GM23338 (cell line): ENCODE measurements around the gene SHISA6. TPM values are rescaled to one million over a fixed set of nuclear protein-coding genes. Genes with fewer than 3 reads are reported as not detected.

ENCODE experiments used
- ATAC-seq: fragments of 200-7000 bp; cut with Tn5 transposase; 3 replicates; pipeline ENCODE4 v1.9.1; 2020
- DNase-seq: peaks from one replicate; pipeline ENCODE4 v3.0.0-alpha.2; 2015; ENCODE audit warnings: low spot score
- H2AFZ ChIP-seq: fragments of 200-600 bp; sonication (generic); 2 replicates; pipeline ENCODE4 v1.8.0; 2016; ENCODE audit warnings: antibody characterized with exemption, mild to moderate bottlenecking, moderate library complexity
- H3F3A ChIP-seq: fragments of 200-600 bp; sonication (generic); replicated peaks from 2 replicates; pipeline ENCODE4 v1.8.0; 2017; ENCODE audit warnings: antibody characterized with exemption, mixed run types, low read depth
- H3K27ac ChIP-seq: fragments of 200-600 bp; sonication (generic); 2 replicates; pipeline ENCODE4 v1.6.1; 2016; ENCODE audit warnings: low read depth
- H3K27me3 ChIP-seq: fragments of 200-600 bp; sonication (generic); 2 replicates; pipeline ENCODE4 v1.8.0; 2016; ENCODE audit warnings: mild to moderate bottlenecking, mixed run types, moderate library complexity; ENCODE audit not compliant: insufficient read depth
- H3K36me3 ChIP-seq: fragments of 200-600 bp; sonication (generic); 2 replicates; pipeline ENCODE4 v1.8.0; 2016; ENCODE audit warnings: mild to moderate bottlenecking; ENCODE audit not compliant: insufficient read depth
- H3K4me1 ChIP-seq: fragments of 200-600 bp; sonication (generic); 2 replicates; pipeline ENCODE4 v1.8.0; 2016; ENCODE audit warnings: mild to moderate bottlenecking, moderate library complexity; ENCODE audit not compliant: insufficient read depth
- H3K4me2 ChIP-seq: fragments of 200-600 bp; sonication (generic); 2 replicates; pipeline ENCODE4 v1.7.1; 2017; ENCODE audit warnings: mixed run types
- H3K4me3 ChIP-seq: fragments of 200-600 bp; sonication (generic); 2 replicates; pipeline ENCODE4 v1.6.1; 2016; ENCODE audit warnings: mixed run types
- H3K79me2 ChIP-seq: fragments of 200-600 bp; sonication (generic); replicated peaks from 2 replicates; pipeline ENCODE4 v1.8.0; 2017; ENCODE audit warnings: mild to moderate bottlenecking; ENCODE audit not compliant: insufficient read depth
- H3K9me2 ChIP-seq: fragments of 200-600 bp; sonication (generic); 2 replicates; pipeline ENCODE4 v1.8.0; 2017; ENCODE audit not compliant: insufficient read depth
- H4K20me1 ChIP-seq: fragments of 200-600 bp; sonication (generic); replicated peaks from 2 replicates; pipeline ENCODE4 v1.8.0; 2017; ENCODE audit warnings: mild to moderate bottlenecking; ENCODE audit not compliant: insufficient read depth
- H3K27ac Mint-ChIP-seq: 2 replicates; pipeline ENCODE4 v1.8.0; 2020; ENCODE audit warnings: inconsistent platforms, mild to moderate bottlenecking, moderate library complexity, mixed read lengths
- H3K27me3 Mint-ChIP-seq: 3 replicates; pipeline ENCODE4 v1.8.0; 2022; ENCODE audit warnings: low read depth, mild to moderate bottlenecking, moderate library complexity, mixed read lengths, inconsistent platforms; ENCODE audit not compliant: insufficient read depth, poor library complexity
- H3K36me3 Mint-ChIP-seq: 3 replicates; pipeline ENCODE4 v1.8.0; 2021; ENCODE audit warnings: low read depth, mild to moderate bottlenecking, inconsistent platforms, moderate library complexity, mixed read lengths
- H3K4me1 Mint-ChIP-seq: 3 replicates; pipeline ENCODE4 v1.8.0; 2020; ENCODE audit warnings: mild to moderate bottlenecking, inconsistent platforms, mixed read lengths
- H3K4me3 Mint-ChIP-seq: 3 replicates; pipeline ENCODE4 v1.8.0; 2021; ENCODE audit warnings: moderate library complexity, mild to moderate bottlenecking, inconsistent platforms, mixed read lengths
- H3K9me3 Mint-ChIP-seq: 3 replicates; pipeline ENCODE4 v1.8.0; 2020; ENCODE audit warnings: moderate library complexity, mild to moderate bottlenecking, inconsistent platforms, mixed read lengths
- CREB1 ChIP-seq: fragments of 250-450 bp; sonication (Bioruptor Pico); IDR thresholded peaks from 2 replicates; pipeline ENCODE4 v1.5.0; 2020; ENCODE audit warnings: low read depth, mild to moderate bottlenecking, moderate library complexity
- CTCF ChIP-seq, 2 experiments: fragments of 200-600 bp in 1 of 2; sonication (generic) in 1 of 2; conservative IDR thresholded peaks; 2 replicates each; pipeline versions ENCODE4 v1.5.1 to v1.6.1; 2016 to 2017; ENCODE audit warnings: antibody characterized with exemption in 2 of 2, low read depth in 2 of 2, mild to moderate bottlenecking in 2 of 2, moderate library complexity in 1 of 2
- ETS1 ChIP-seq: IDR thresholded peaks from 2 replicates; pipeline ENCODE4 v1.6.1; 2016; ENCODE audit warnings: antibody characterized with exemption
- EZH2 ChIP-seq: fragments of 200-600 bp; sonication (generic); IDR thresholded peaks from one replicate; pipeline ENCODE4 v1.8.0; 2017; ENCODE audit warnings: antibody characterized with exemption, mild to moderate bottlenecking, low read depth; ENCODE audit not compliant: unreplicated experiment
- EZH2phosphoT487 ChIP-seq: fragments of 200-600 bp; sonication (generic); IDR thresholded peaks from one replicate; pipeline ENCODE4 v1.8.1; 2018; ENCODE audit warnings: antibody characterized with exemption; ENCODE audit not compliant: unreplicated experiment
- JUNB ChIP-seq: IDR thresholded peaks from one replicate; pipeline ENCODE4 v1.6.1; 2016; ENCODE audit warnings: antibody characterized with exemption; ENCODE audit not compliant: unreplicated experiment
- NANOG ChIP-seq: IDR thresholded peaks from 2 replicates; pipeline ENCODE4 v1.6.1; 2016; ENCODE audit warnings: antibody characterized with exemption, borderline replicate concordance
- POLR2AphosphoS5 ChIP-seq: IDR thresholded peaks from 2 replicates; pipeline ENCODE4 v1.6.1; 2016; ENCODE audit warnings: antibody characterized with exemption, low read depth
- REST ChIP-seq: IDR thresholded peaks from one replicate; pipeline ENCODE4 v1.6.1; 2018; ENCODE audit warnings: antibody characterized with exemption; ENCODE audit not compliant: unreplicated experiment
- STAT1 ChIP-seq: IDR thresholded peaks from one replicate; pipeline ENCODE4 v1.6.1; 2016; ENCODE audit warnings: antibody characterized with exemption; ENCODE audit not compliant: unreplicated experiment
- ZNF114 ChIP-seq: fragments of 250-450 bp; sonication (Bioruptor Pico); IDR thresholded peaks from 2 replicates; pipeline ENCODE4 v1.5.0; 2020; ENCODE audit warnings: mild to moderate bottlenecking, moderate library complexity
- ZNF331 ChIP-seq: fragments of 250-450 bp; sonication (Bioruptor Pico); IDR thresholded peaks from 2 replicates; pipeline ENCODE4 v1.5.0; 2020; ENCODE audit warnings: low read depth, mild to moderate bottlenecking, moderate library complexity
- ZNF462 ChIP-seq: fragments of 250-450 bp; sonication (Bioruptor Pico); IDR thresholded peaks from 2 replicates; pipeline ENCODE4 v1.5.0; 2020; ENCODE audit warnings: mild to moderate bottlenecking, moderate library complexity
- polyA plus RNA-seq: library from polyadenylated mRNA; unstranded; fragments of >200 nt; fragmentation: Nextera tagmentation; extraction: Ambion mirVana; gene quantifications from 2 replicates; pipeline ENCODE4 v1.2.1, GENCODE V29; 2016
- total RNA-seq: library from RNA; depleted of rRNA; stranded (reverse); fragments of >200 nt; shearing (Covaris generic); gene quantifications from 2 replicates; pipeline ENCODE4 v1.2.3, GENCODE V29; 2014

The SHISA6 gene
- total and polyA plus RNA-seq, 2 experiments from 2014 or later = 0.52 TPM; not detected in 1

GRCh38 chr17:11610999-11611566 lies 370.1 kb downstream of the SHISA6 start:
- Histone ChIP-seq H3F3A (no peaks in the 10 kb centered on the region), H3K4me3 (no peak overlapping the region), H3K4me1 (no peaks in the 10 kb centered on the region), H3K79me2 (no peaks in the 10 kb centered on the region), H3K9me2 (no peaks in the 10 kb centered on the region), H2AFZ (no peak overlapping the region), H4K20me1 (no peaks in the 10 kb centered on the region), H3K4me2 (no peak overlapping the region), H3K27me3 (no peaks in the 10 kb centered on the region), H3K36me3 (no peaks in the 10 kb centered on the region), H3K27ac (no peak overlapping the region)
- H3K4me1 Mint-ChIP-seq = no peaks in the 10 kb centered on the region
- no peak for ATAC-seq
- no peak overlapping the region for H3K4me3 Mint-ChIP-seq
- no peaks in the 10 kb centered on the region; the same call in 1 of the 3 replicates for H3K9me3 Mint-ChIP-seq
- H3K27me3 Mint-ChIP-seq = no peaks in the 10 kb centered on the region
- peaks cover 42% of the 10 kb centered on the region for H3K36me3 Mint-ChIP-seq
- H3K27ac Mint-ChIP-seq = no peak overlapping the region
- DNase-seq = no peak
- TF ChIP-seq ZNF114 (CRISPR knock-in tag) (no peak), ZNF462 (CRISPR knock-in tag) (no peak), ETS1 (no peak), CREB1 (CRISPR knock-in tag) (no peak), EZH2phosphoT487 (no peak), POLR2AphosphoS5 (no peak), JUNB (no peak), REST (no peak), CTCF (conservative IDR thresholded peaks at IDR 0.05; ENCODE audit: low read depth in 2 of 2) (no peak), NANOG (no peak), EZH2 (no peak), ZNF331 (CRISPR knock-in tag) (no peak), STAT1 (no peak)
